Testis (tissue), 3 donors: ENCODE data around the gene CRB1. TPM values are rescaled to one million over a fixed set of nuclear protein-coding genes. Genes with fewer than 3 reads are reported as not detected.

Experiments
- DNase-seq: peaks from one replicate; pipeline ENCODE4 v3.0.0-alpha.2; 2019
- H3K27ac ChIP-seq, 2 donors: fragments of 200-600 bp; sonication (generic); one replicate each; pipeline ENCODE4 v1.5.1; 2019
- H3K27me3 ChIP-seq: fragments of 200-600 bp; sonication (generic); one replicate; pipeline ENCODE4 v1.5.1; 2019
- H3K36me3 ChIP-seq: fragments of 200-600 bp; sonication (generic); one replicate; pipeline ENCODE4 v1.5.1; 2017; ENCODE audit warnings: low read depth; ENCODE audit errors: missing control alignments
- H3K4me1 ChIP-seq: fragments of 200-600 bp; sonication (generic); one replicate; pipeline ENCODE4 v1.5.1; 2019
- H3K4me3 ChIP-seq, 2 donors: fragments of 200-600 bp; sonication (generic); one replicate each; pipeline ENCODE4 v1.5.1; 2017 to 2019
- H3K9me3 ChIP-seq: fragments of 200-600 bp; sonication (generic); one replicate; pipeline ENCODE4 v1.5.1; 2017
- CTCF ChIP-seq, 3 experiments: fragments of 450-650 bp in 2 of 3; fragments of 200-600 bp in 1 of 3; sonication (generic) in 1 of 3; IDR thresholded peaks; one replicate each; pipeline ENCODE4 v1.5.1; 2016 to 2019; ENCODE audit warnings: antibody characterized with exemption in 3 of 3, mild to moderate bottlenecking in 2 of 3, moderate library complexity in 1 of 3
- POLR2A ChIP-seq: fragments of 450-650 bp; IDR thresholded peaks from one replicate; pipeline ENCODE4 v1.6.1; 2017; ENCODE audit warnings: antibody characterized with exemption, mild to moderate bottlenecking, moderate library complexity
- WGBS, 2 donors: methylation state at CpG; one replicate each; pipeline ENCODE4 v1.1.5; 2018; 5-methylcytosine and 5-hydroxymethylcytosine counted together
- intact Hi-C: fragments of 100-400 bp; cut with DNase I; formaldehyde crosslinking; loops from one replicate; pipeline ENCODE4 v1.15.1; 2023; ENCODE audit warnings: low total_unique reads
- polyA plus RNA-seq: library from polyadenylated mRNA; stranded (reverse); fragments of 350-450 nt; fragmentation: Illumina TruSeq; extraction: RNeasy Lipid Tissue Mini Kit (QIAGEN cat#74804); gene quantifications from one replicate; pipeline ENCODE4 v1.2.3, GENCODE V29; 2014; ENCODE audit warnings: low read depth, low replicate concordance; ENCODE audit not compliant: insufficient read depth
- total RNA-seq, 2 donors: library from RNA; depleted of rRNA; stranded (reverse); fragments of >200 nt; gene quantifications; one replicate each; pipeline ENCODE4 v1.2.3, GENCODE V29; 2016

Gene CRB1
- total and polyA plus RNA-seq, 3 donors from 2014 or later: 7.4 to 14.7 (median 12.9) TPM

GRCh38 chr1:197272791-197273190, 4.7 kb downstream of the CRB1 start:
- intact Hi-C loops: no loop called here

GRCh38 chr1:197277166-197277565, 9.1 kb downstream of the CRB1 start:
- intact Hi-C loops: no loop called here
- DNase-seq: no peak
- H3K9me3 ChIP-seq: no peaks in the 10 kb centered on the region
- no peaks in the 10 kb centered on the region for H3K4me1 ChIP-seq
- no peaks in the 10 kb centered on the region for H3K27me3 ChIP-seq
- no peak overlapping the region for H3K4me3 ChIP-seq
- 70 to 72% methylated on average over 3 of the region's 3 CpGs for WGBS, 2 donors
- TF ChIP-seq POLR2A (no peak), CTCF (IDR thresholded peaks at IDR 0.05) (no peak)
- no peak overlapping the region for H3K27ac ChIP-seq
- H3K36me3 ChIP-seq: no peaks in the 10 kb centered on the region

More at GRCh38 chr1:197272791-197273190, 4.7 kb downstream of the CRB1 start:
- H3K9me3 ChIP-seq: no peaks in the 10 kb centered on the region
- TF ChIP-seq POLR2A (no peak), CTCF (IDR thresholded peaks at IDR 0.05) (no peak)
- no peak overlapping the region for H3K4me3 ChIP-seq
- H3K36me3 ChIP-seq: no peaks in the 10 kb centered on the region
- no peak overlapping the region for H3K27ac ChIP-seq
- H3K4me1 ChIP-seq: no peaks in the 10 kb centered on the region
- H3K27me3 ChIP-seq: no peaks in the 10 kb centered on the region
- DNase-seq: no peak

GRCh38 chr1:197284325-197284724, 16.3 kb downstream of the CRB1 start:
- Histone ChIP-seq H3K9me3 (no peaks in the 10 kb centered on the region), H3K27me3 (no peaks in the 10 kb centered on the region), H3K4me3 (no peak overlapping the region), H3K36me3 (no peaks in the 10 kb centered on the region), H3K4me1 (no peaks in the 10 kb centered on the region), H3K27ac (no peak overlapping the region)
- no peak for DNase-seq
- TF ChIP-seq POLR2A (no peak), CTCF (IDR thresholded peaks at IDR 0.05) (no peak)
- intact Hi-C loops: no loop called here
- 73 to 82% methylated on average over 3 of the region's 3 CpGs for WGBS, 2 donors

GRCh38 chr1:197284966-197285365, 16.9 kb downstream of the CRB1 start:
- Histone ChIP-seq H3K36me3 (no peaks in the 10 kb centered on the region), H3K27me3 (no peaks in the 10 kb centered on the region), H3K4me1 (no peaks in the 10 kb centered on the region), H3K4me3 (no peak overlapping the region), H3K27ac (no peak overlapping the region), H3K9me3 (no peaks in the 10 kb centered on the region)
- TF ChIP-seq CTCF (IDR thresholded peaks at IDR 0.05) (no peak), POLR2A (no peak)
- intact Hi-C loops: no loop called here
- DNase-seq: no peak
- WGBS, 2 donors: 61 to 82% methylated on average over 2 of the region's 2 CpGs

- 76 to 87% methylated on average over 4 of the region's 4 CpGs for WGBS, 2 donors
- Histone ChIP-seq H3K9me3 (no peaks in the 10 kb centered on the region), H3K4me1 (no peaks in the 10 kb centered on the region), H3K27me3 (no peaks in the 10 kb centered on the region), H3K4me3 (no peak overlapping the region), H3K27ac (no peak overlapping the region), H3K36me3 (no peaks in the 10 kb centered on the region)
- intact Hi-C loops: no loop called here
- DNase-seq: no peak
- no peak for TF ChIP-seq POLR2A
- TF ChIP-seq CTCF (IDR thresholded peaks at IDR 0.05): no peak
Measured at GRCh38 chr1:197285526-197286205, 17.6 kb downstream of the CRB1 start.
